Measurements from ENCODE around the gene SLC35F3.

SLC35F3 gene

GRCh38 chr1:234040446-234041317 is 136.2 kb downstream of the SLC35F3 start:
- DNase-seq (ENCODE audit: low read depth): no peak
- no peak overlapping the region for H3K4me3 ChIP-seq (ENCODE audit: low read depth, low read length)
- no peak for TF ChIP-seq CTCF (IDR thresholded peaks at IDR 0.05; ENCODE audit: insufficient read depth, low read depth, low read length, missing control alignments)

GRCh38 chr1:234044079-234044478 is 139.6 kb downstream of the SLC35F3 start:
- no peak for DNase-seq (ENCODE audit: low read depth)
- no peak overlapping the region for H3K4me3 ChIP-seq (ENCODE audit: low read depth, low read length)
- TF ChIP-seq CTCF (IDR thresholded peaks at IDR 0.05; ENCODE audit: insufficient read depth, low read depth, low read length, missing control alignments): no peak

GRCh38 chr1:234047123-234047522 is 142.6 kb downstream of the SLC35F3 start:
- DNase-seq (ENCODE audit: low read depth): no peak
- no peak for TF ChIP-seq CTCF (IDR thresholded peaks at IDR 0.05; ENCODE audit: insufficient read depth, low read depth, low read length, missing control alignments)
- no peak overlapping the region for H3K4me3 ChIP-seq (ENCODE audit: low read depth, low read length)

GRCh38 chr1:234062166-234062565 is 157.7 kb downstream of the SLC35F3 start:
- DNase-seq (ENCODE audit: low read depth): no peak
- no peak overlapping the region for H3K4me3 ChIP-seq (ENCODE audit: low read depth, low read length)
- no peak for TF ChIP-seq CTCF (IDR thresholded peaks at IDR 0.05; ENCODE audit: insufficient read depth, low read depth, low read length, missing control alignments)

GRCh38 chr1:234065794-234066447 is 161.4 kb downstream of the SLC35F3 start:
- DNase-seq (ENCODE audit: low read depth): peak; percentile 73
- H3K4me3 ChIP-seq (ENCODE audit: low read depth, low read length): no peak overlapping the region
- peak; percentile 73 for TF ChIP-seq CTCF (IDR thresholded peaks at IDR 0.05; ENCODE audit: insufficient read depth, low read depth, low read length, missing control alignments)

GRCh38 chr1:234067581-234068337 is 163.3 kb downstream of the SLC35F3 start:
- no peak for TF ChIP-seq CTCF (IDR thresholded peaks at IDR 0.05; ENCODE audit: insufficient read depth, low read depth, low read length, missing control alignments)
- no peak for DNase-seq (ENCODE audit: low read depth)
- no peak overlapping the region for H3K4me3 ChIP-seq (ENCODE audit: low read depth, low read length)

Measured in GM12865 (cell line).